ENCODE data around the gene NOL8.

NOL8 gene

GRCh38 chr9:92279302-92279701 is 45.8 kb downstream of the NOL8 start:
- Histone ChIP-seq H3K4me1 (ENCODE audit: control insufficient read depth in 2 of 2, insufficient read depth in 1 of 2, low read depth in 1 of 2, low read length in 2 of 2) (no peaks in the 10 kb centered on the region), H3K14ac (ENCODE audit: low read length) (no peak overlapping the region), H2BK5ac (ENCODE audit: low read length) (no peak overlapping the region), H3K4ac (ENCODE audit: low read length) (no peak overlapping the region), H2BK120ac (ENCODE audit: low read depth, low read length) (no peak overlapping the region), H2BK12ac (ENCODE audit: low read length) (no peak overlapping the region), H3K36me3 (replicated peaks in 1 of 2; ENCODE audit: control insufficient read depth in 2 of 2, insufficient read depth in 2 of 2, low read length in 2 of 2) (peaks cover 38 to 100% of the 10 kb centered on the region in 2 donors), H3K9me3 (replicated peaks in 1 of 2; ENCODE audit: control insufficient read depth in 2 of 2, insufficient read depth in 1 of 2, low read depth in 1 of 2, low read length in 2 of 2) (no peaks in the 10 kb centered on the region), H3K18ac (ENCODE audit: low read length) (no peak overlapping the region), H3K27ac (replicated peaks; ENCODE audit: low read length) (no peak overlapping the region), H3K9ac (ENCODE audit: low read depth, low read length, poor library complexity) (no peak overlapping the region), H4K8ac (ENCODE audit: low read depth, low read length) (no peak overlapping the region), H3K23ac (ENCODE audit: low read depth, low read length, poor library complexity) (no peak overlapping the region), H2AFZ (ENCODE audit: low read length) (no peak overlapping the region), H3K79me1 (ENCODE audit: low read depth, low read length) (peaks cover 2% of the 10 kb centered on the region), H2AK5ac (ENCODE audit: low read depth, low read length) (no peak overlapping the region), H4K91ac (ENCODE audit: low read depth, low read length, poor library complexity) (no peak overlapping the region), H2BK15ac (ENCODE audit: low read length) (no peak overlapping the region), H3K27me3 (ENCODE audit: control insufficient read depth in 3 of 3, insufficient read depth in 3 of 3, low read depth in 1 of 3, low read length in 3 of 3) (peaks cover 0 to 2% (median 0%) of the 10 kb centered on the region in 3 experiments), H3K4me3 (ENCODE audit: low read length in 2 of 2) (no peak overlapping the region), H3K4me2 (ENCODE audit: insufficient read depth, low read length, poor library complexity, severe bottlenecking) (no peak overlapping the region)
- DNase-seq (ENCODE audit: low spot score) = no peak
- no CpG with 5 or more reads among the region's 1 CpG for WGBS, 2 donors (ENCODE audit: extremely low coverage in 2 of 2, insufficient read length in 2 of 2, insufficient replicate concordance in 1 of 2)

GRCh38 chr9:92278110-92278509 is 47.0 kb downstream of the NOL8 start:
- Histone ChIP-seq H2AK5ac (ENCODE audit: low read depth, low read length) (no peak overlapping the region), H2BK15ac (ENCODE audit: low read length) (no peak overlapping the region), H3K23ac (ENCODE audit: low read depth, low read length, poor library complexity) (no peak overlapping the region), H3K4me1 (ENCODE audit: control insufficient read depth in 2 of 2, insufficient read depth in 1 of 2, low read depth in 1 of 2, low read length in 2 of 2) (no peaks in the 10 kb centered on the region), H3K18ac (ENCODE audit: low read length) (no peak overlapping the region), H3K14ac (ENCODE audit: low read length) (no peak overlapping the region), H3K4ac (ENCODE audit: low read length) (no peak overlapping the region), H2BK12ac (ENCODE audit: low read length) (no peak overlapping the region), H2BK120ac (ENCODE audit: low read depth, low read length) (no peak overlapping the region), H3K27me3 (ENCODE audit: control insufficient read depth in 3 of 3, insufficient read depth in 3 of 3, low read depth in 1 of 3, low read length in 3 of 3) (peaks cover 0 to 2% (median 0%) of the 10 kb centered on the region in 3 experiments), H3K9me3 (replicated peaks in 1 of 2; ENCODE audit: control insufficient read depth in 2 of 2, insufficient read depth in 1 of 2, low read depth in 1 of 2, low read length in 2 of 2) (no peaks in the 10 kb centered on the region), H3K4me3 (ENCODE audit: low read length in 2 of 2) (no peak overlapping the region), H2BK5ac (ENCODE audit: low read length) (no peak overlapping the region), H4K8ac (ENCODE audit: low read depth, low read length) (no peak overlapping the region), H3K4me2 (ENCODE audit: insufficient read depth, low read length, poor library complexity, severe bottlenecking) (no peak overlapping the region), H3K79me1 (ENCODE audit: low read depth, low read length) (peaks cover 2% of the 10 kb centered on the region), H3K27ac (replicated peaks; ENCODE audit: low read length) (no peak overlapping the region), H2AFZ (ENCODE audit: low read length) (no peak overlapping the region), H3K36me3 (replicated peaks in 1 of 2; ENCODE audit: control insufficient read depth in 2 of 2, insufficient read depth in 2 of 2, low read length in 2 of 2) (peaks cover 41 to 100% of the 10 kb centered on the region in 2 donors), H3K9ac (ENCODE audit: low read depth, low read length, poor library complexity) (no peak overlapping the region), H4K91ac (ENCODE audit: low read depth, low read length, poor library complexity) (no peak overlapping the region)
- no CpG with 5 or more reads among the region's 2 CpGs for WGBS, 2 donors (ENCODE audit: extremely low coverage in 2 of 2, insufficient read length in 2 of 2, insufficient replicate concordance in 1 of 2)
- DNase-seq (ENCODE audit: low spot score) = no peak

- H3K79me1 ChIP-seq (ENCODE audit: low read depth, low read length) = peaks cover 2% of the 10 kb centered on the region
- no peak overlapping the region for H2BK12ac ChIP-seq (ENCODE audit: low read length)
- no peak overlapping the region for H4K8ac ChIP-seq (ENCODE audit: low read depth, low read length)
- H2BK120ac ChIP-seq (ENCODE audit: low read depth, low read length) = no peak overlapping the region
- H3K4ac ChIP-seq (ENCODE audit: low read length) = no peak overlapping the region
- H2AFZ ChIP-seq (ENCODE audit: low read length) = no peak overlapping the region
- H3K4me3 ChIP-seq (ENCODE audit: low read length in 2 of 2) = no peak overlapping the region
- no peak overlapping the region for H3K9ac ChIP-seq (ENCODE audit: low read depth, low read length, poor library complexity)
- no peak for DNase-seq (ENCODE audit: low spot score)
- peaks cover 43 to 99% of the 10 kb centered on the region in 2 donors for H3K36me3 ChIP-seq (replicated peaks in 1 of 2; ENCODE audit: control insufficient read depth in 2 of 2, insufficient read depth in 2 of 2, low read length in 2 of 2)
- H3K23ac ChIP-seq (ENCODE audit: low read depth, low read length, poor library complexity) = no peak overlapping the region
- H3K27ac ChIP-seq (replicated peaks; ENCODE audit: low read length) = no peak overlapping the region
- no peak overlapping the region for H3K4me2 ChIP-seq (ENCODE audit: insufficient read depth, low read length, poor library complexity, severe bottlenecking)
- H2BK15ac ChIP-seq (ENCODE audit: low read length) = no peak overlapping the region
- H3K27me3 ChIP-seq (ENCODE audit: control insufficient read depth in 3 of 3, insufficient read depth in 3 of 3, low read depth in 1 of 3, low read length in 3 of 3) = peaks cover 0 to 2% (median 0%) of the 10 kb centered on the region in 3 experiments
- H3K14ac ChIP-seq (ENCODE audit: low read length) = no peak overlapping the region
- H2BK5ac ChIP-seq (ENCODE audit: low read length) = no peak overlapping the region
- no peaks in the 10 kb centered on the region for H3K9me3 ChIP-seq (replicated peaks in 1 of 2; ENCODE audit: control insufficient read depth in 2 of 2, insufficient read depth in 1 of 2, low read depth in 1 of 2, low read length in 2 of 2)
- no peaks in the 10 kb centered on the region for H3K4me1 ChIP-seq (ENCODE audit: control insufficient read depth in 2 of 2, insufficient read depth in 1 of 2, low read depth in 1 of 2, low read length in 2 of 2)
- H3K18ac ChIP-seq (ENCODE audit: low read length) = no peak overlapping the region
- H4K91ac ChIP-seq (ENCODE audit: low read depth, low read length, poor library complexity) = no peak overlapping the region
- no peak overlapping the region for H2AK5ac ChIP-seq (ENCODE audit: low read depth, low read length)
- no CpG with 5 or more reads among the region's 11 CpGs for WGBS, 2 donors (ENCODE audit: extremely low coverage in 2 of 2, insufficient read length in 2 of 2, insufficient replicate concordance in 1 of 2)
These were observed 48.7 kb downstream of the NOL8 start for GRCh38 chr9:92276331-92277032.

GRCh38 chr9:92275541-92275940 is 49.6 kb downstream of the NOL8 start:
- Histone ChIP-seq H3K4me2 (ENCODE audit: insufficient read depth, low read length, poor library complexity, severe bottlenecking) (no peak overlapping the region), H4K8ac (ENCODE audit: low read depth, low read length) (no peak overlapping the region), H2BK120ac (ENCODE audit: low read depth, low read length) (no peak overlapping the region), H2BK15ac (ENCODE audit: low read length) (no peak overlapping the region), H3K27me3 (ENCODE audit: control insufficient read depth in 3 of 3, insufficient read depth in 3 of 3, low read depth in 1 of 3, low read length in 3 of 3) (peaks cover 0 to 2% (median 0%) of the 10 kb centered on the region in 3 experiments), H3K18ac (ENCODE audit: low read length) (no peak overlapping the region), H3K14ac (ENCODE audit: low read length) (no peak overlapping the region), H4K91ac (ENCODE audit: low read depth, low read length, poor library complexity) (no peak overlapping the region), H3K9me3 (replicated peaks in 1 of 2; ENCODE audit: control insufficient read depth in 2 of 2, insufficient read depth in 1 of 2, low read depth in 1 of 2, low read length in 2 of 2) (no peaks in the 10 kb centered on the region), H3K4me3 (ENCODE audit: low read length in 2 of 2) (no peak overlapping the region), H2AK5ac (ENCODE audit: low read depth, low read length) (no peak overlapping the region), H2BK12ac (ENCODE audit: low read length) (no peak overlapping the region), H2AFZ (ENCODE audit: low read length) (no peak overlapping the region), H3K27ac (replicated peaks; ENCODE audit: low read length) (no peak overlapping the region), H3K4ac (ENCODE audit: low read length) (no peak overlapping the region), H2BK5ac (ENCODE audit: low read length) (no peak overlapping the region), H3K23ac (ENCODE audit: low read depth, low read length, poor library complexity) (no peak overlapping the region), H3K9ac (ENCODE audit: low read depth, low read length, poor library complexity) (no peak overlapping the region), H3K79me1 (ENCODE audit: low read depth, low read length) (peaks cover 2% of the 10 kb centered on the region), H3K36me3 (replicated peaks in 1 of 2; ENCODE audit: control insufficient read depth in 2 of 2, insufficient read depth in 2 of 2, low read length in 2 of 2) (peaks cover 48 to 99% of the 10 kb centered on the region in 2 donors), H3K4me1 (ENCODE audit: control insufficient read depth in 2 of 2, insufficient read depth in 1 of 2, low read depth in 1 of 2, low read length in 2 of 2) (no peaks in the 10 kb centered on the region)
- no peak for DNase-seq (ENCODE audit: low spot score)
- WGBS, 2 donors (ENCODE audit: extremely low coverage in 2 of 2, insufficient read length in 2 of 2, insufficient replicate concordance in 1 of 2) = no CpG with 5 or more reads among the region's 6 CpGs

All from neuronal stem cell (in vitro differentiated cells).